ENCODE results near the gene GTF3C5.
"Not testable (repeated sequence)": the region's sequence is repeated elsewhere in the genome, so short reads cannot be mapped to it uniquely, and the experiment has no call there.

GTF3C5 gene

GRCh38 chr9:133051281-133051900, 20.6 kb downstream of the GTF3C5 start:
- TF ChIP-seq GATA3 (IDR thresholded peaks at IDR 0.05; ENCODE audit: low read depth, low read length) (no peak), GATA2 (IDR thresholded peaks at IDR 0.05; ENCODE audit: low read depth, low read length) (no peak)

- TF ChIP-seq GATA3 (IDR thresholded peaks at IDR 0.05; ENCODE audit: low read depth, low read length) (no peak), GATA2 (IDR thresholded peaks at IDR 0.05; ENCODE audit: low read depth, low read length) (no peak)
Measured at GRCh38 chr9:133051966-133052539, 21.3 kb downstream of the GTF3C5 start.

DNA sequence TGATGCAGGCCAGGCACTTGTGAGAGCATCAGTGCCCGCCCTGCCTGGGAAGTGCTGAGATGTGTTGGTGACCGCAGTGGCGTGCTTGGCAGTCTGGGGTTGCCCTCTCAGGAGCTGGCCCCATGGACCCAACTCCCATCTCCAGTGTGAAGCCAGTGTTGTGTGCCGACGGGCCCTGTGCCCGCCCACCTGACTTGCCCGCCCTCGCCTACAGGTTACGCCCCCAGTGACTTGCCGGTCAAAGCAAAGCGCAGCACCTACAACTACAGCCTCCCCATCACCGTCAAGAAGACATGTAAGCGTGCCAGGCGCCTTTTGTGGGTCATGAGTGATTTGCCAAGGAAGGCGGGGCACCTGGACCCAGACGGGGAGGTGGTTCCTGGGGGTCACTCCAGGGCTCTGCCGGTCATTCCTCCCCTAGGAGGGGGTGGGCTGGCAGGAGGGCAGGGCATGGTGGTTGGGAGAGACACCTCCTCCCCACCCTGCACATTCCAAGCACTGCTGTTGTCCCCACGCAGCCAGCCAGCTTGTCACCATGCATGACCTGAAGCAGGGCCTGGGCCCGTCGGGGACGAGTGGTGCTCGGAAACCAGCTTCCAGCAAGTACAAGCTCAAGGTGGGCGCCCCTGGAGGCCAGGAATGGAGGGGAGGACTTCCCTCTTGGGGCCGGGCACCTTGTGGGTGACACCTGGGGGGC, 23.5 kb downstream of the GTF3C5 start:
- TF ChIP-seq GATA3 (IDR thresholded peaks at IDR 0.05; ENCODE audit: low read depth, low read length), result no peak
- TF ChIP-seq GATA2 (IDR thresholded peaks at IDR 0.05; ENCODE audit: low read depth, low read length), result no peak

GRCh38 chr9:133054966-133055365, 24.2 kb downstream of the GTF3C5 start:
- TF ChIP-seq GATA2 (IDR thresholded peaks at IDR 0.05; ENCODE audit: low read depth, low read length), result no peak
- TF ChIP-seq GATA3 (IDR thresholded peaks at IDR 0.05; ENCODE audit: low read depth, low read length), result no peak

GRCh38 chr9:133055788-133056420, 25.1 kb downstream of the GTF3C5 start:
- TF ChIP-seq GATA3 (IDR thresholded peaks at IDR 0.05; ENCODE audit: low read depth, low read length) (no peak), GATA2 (IDR thresholded peaks at IDR 0.05; ENCODE audit: low read depth, low read length) (no peak)

- TF ChIP-seq GATA3 (IDR thresholded peaks at IDR 0.05; ENCODE audit: low read depth, low read length), result no peak
- TF ChIP-seq GATA2 (IDR thresholded peaks at IDR 0.05; ENCODE audit: low read depth, low read length), result no peak
Measured at GRCh38 chr9:133056533-133056932, 25.7 kb downstream of the GTF3C5 start.

GRCh38 chr9:133057006-133057405, 26.2 kb downstream of the GTF3C5 start:
- TF ChIP-seq GATA2 (IDR thresholded peaks at IDR 0.05; ENCODE audit: low read depth, low read length), result no peak
- no peak for TF ChIP-seq GATA3 (IDR thresholded peaks at IDR 0.05; ENCODE audit: low read depth, low read length)

DNA sequence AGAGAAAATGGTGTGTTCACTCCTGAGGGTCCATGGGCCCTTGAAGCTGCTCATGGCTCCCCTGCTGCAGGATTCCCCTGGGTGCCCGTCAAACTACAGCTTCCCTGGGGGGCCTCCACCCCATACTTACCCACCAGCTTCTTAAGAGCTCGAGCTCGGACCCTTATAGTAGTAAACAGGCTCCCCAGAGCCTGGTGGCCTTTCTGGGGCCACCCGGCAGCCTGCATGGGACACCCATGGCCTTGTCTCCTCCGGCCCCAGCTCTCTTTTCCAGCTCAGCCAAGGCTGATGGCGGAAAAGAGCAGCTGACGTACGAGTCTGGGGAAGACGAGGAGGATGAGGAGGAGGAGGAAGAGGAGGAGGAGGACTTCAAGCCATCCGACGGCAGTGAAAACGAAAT, 26.8 kb downstream of the GTF3C5 start:
- TF ChIP-seq GATA2 (IDR thresholded peaks at IDR 0.05; ENCODE audit: low read depth, low read length) (no peak), GATA3 (IDR thresholded peaks at IDR 0.05; ENCODE audit: low read depth, low read length) (no peak)

DNA sequence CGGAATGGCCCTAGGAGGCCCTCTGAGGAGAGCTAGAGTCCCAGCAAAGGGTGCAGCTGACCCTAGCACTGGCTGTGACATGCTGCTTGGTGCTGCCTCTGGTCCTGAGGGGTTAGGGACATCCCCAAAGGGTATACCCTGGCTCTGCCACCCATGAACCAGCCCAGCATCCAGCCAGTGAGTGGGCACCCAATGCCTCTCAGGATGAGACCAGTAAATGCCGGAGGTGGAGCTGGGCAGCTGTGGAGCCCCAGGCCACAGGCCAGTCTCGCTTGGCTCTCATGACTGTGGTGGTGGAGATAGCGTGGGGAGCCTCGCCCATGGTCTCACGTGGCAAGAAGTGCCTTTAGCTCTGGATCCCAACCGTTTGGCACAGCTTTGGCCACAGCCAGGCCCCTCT, 27.3 kb downstream of the GTF3C5 start:
- no peak for TF ChIP-seq GATA3 (IDR thresholded peaks at IDR 0.05; ENCODE audit: low read depth, low read length)
- no peak for TF ChIP-seq GATA2 (IDR thresholded peaks at IDR 0.05; ENCODE audit: low read depth, low read length)

DNA sequence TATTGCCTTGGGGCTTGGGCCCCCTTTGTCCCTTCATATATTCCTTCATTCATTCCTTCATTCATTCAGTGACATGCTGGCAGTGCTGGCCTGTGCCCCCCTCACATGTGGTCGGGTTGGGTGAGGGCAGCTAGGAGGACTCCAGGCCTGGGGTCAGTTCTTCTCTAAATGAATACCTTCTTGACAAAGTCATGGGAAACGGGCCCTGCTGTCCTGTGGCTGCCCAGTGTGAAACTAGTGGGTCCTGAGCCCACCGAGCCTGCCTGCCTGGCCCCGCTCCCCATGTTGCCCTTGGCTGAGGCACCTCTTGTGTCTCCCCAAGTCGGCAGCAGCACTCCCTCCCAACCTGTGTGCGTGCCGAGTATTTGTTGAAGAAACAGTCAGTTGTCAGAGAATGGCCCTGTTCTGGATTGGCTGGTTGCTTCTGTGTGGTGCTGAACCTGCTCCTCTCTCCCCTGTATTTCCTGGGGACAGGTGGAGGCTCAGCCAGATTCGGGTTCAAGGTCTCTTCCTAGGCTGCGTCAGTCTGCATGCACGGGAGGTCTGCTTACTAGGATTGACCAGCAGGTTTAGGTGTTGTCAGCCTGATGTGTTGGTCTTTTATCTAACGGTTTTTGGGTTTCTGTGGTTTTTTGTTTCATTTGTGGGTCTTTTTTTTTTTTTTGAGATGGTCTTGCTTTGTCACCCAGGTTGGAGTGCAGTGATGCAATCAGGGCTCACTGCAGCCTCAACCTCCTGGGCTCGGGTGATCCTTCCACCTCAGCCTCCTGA, 27.9 kb downstream of the GTF3C5 start:
- TF ChIP-seq GATA3 (IDR thresholded peaks at IDR 0.05; ENCODE audit: low read depth, low read length), result no peak
- no peak for TF ChIP-seq GATA2 (IDR thresholded peaks at IDR 0.05; ENCODE audit: low read depth, low read length)

GRCh38 chr9:133059623-133060022, 28.8 kb downstream of the GTF3C5 start:
- TF ChIP-seq GATA2 (IDR thresholded peaks at IDR 0.05; ENCODE audit: low read depth, low read length), result no peak
- no peak for TF ChIP-seq GATA3 (IDR thresholded peaks at IDR 0.05; ENCODE audit: low read depth, low read length)

GRCh38 chr9:133060417-133060841, 29.6 kb downstream of the GTF3C5 start:
- TF ChIP-seq GATA3 (IDR thresholded peaks at IDR 0.05; ENCODE audit: low read depth, low read length) (no peak), GATA2 (IDR thresholded peaks at IDR 0.05; ENCODE audit: low read depth, low read length) (no peak)

DNA sequence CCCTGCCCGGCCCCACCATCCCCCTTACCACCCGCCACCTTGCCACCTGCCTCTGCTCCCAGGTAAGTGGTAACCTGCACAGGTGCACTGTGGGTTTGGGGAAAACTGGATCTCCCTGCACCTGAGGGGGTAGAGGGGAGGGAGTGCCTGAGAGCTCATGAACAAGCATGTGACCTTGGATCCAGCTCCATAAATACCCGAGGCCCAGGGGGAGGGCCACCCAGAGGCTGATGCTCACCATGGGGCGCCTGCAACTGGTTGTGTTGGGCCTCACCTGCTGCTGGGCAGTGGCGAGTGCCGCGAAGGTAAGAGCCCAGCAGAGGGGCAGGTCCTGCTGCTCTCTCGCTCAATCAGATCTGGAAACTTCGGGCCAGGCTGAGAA, 31.0 kb downstream of the GTF3C5 start, which contains the start of gene CEL:
Gene CEL (plus strand): TSS at position 218 of the 382 bp plus-strand sequence. CDS start 22 bp downstream, at position 240.
- TF ChIP-seq GATA3, GATA2 (IDR thresholded peaks at IDR 0.05; ENCODE audit: low read depth, low read length): not testable (repeated sequence)

DNA sequence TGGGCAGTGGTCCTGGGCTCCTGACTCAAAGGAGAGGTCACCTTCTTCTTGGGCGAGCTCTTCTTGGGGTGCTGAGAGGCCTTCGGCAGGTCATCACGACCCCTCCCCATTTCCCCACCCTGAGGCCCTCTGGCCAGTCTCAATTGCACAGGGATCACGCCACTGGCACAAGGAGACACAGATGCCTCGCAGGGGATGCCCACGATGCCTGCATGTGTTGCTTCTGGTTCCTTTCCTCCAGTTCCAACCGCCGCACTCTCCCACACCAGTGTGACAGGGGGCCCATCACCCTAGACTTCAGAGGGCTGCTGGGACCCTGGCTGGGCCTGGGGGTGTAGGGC, 32.3 kb downstream of the GTF3C5 start:
- TF ChIP-seq GATA2 (IDR thresholded peaks at IDR 0.05; ENCODE audit: low read depth, low read length), result no peak
- TF ChIP-seq GATA3 (IDR thresholded peaks at IDR 0.05; ENCODE audit: low read depth, low read length), result no peak

All from SH-SY5Y (cell line).